Nephron (organoid): ENCODE data around the gene FIGN.

Experiments used
- H3K27ac Mint-ChIP-seq, 3 experiments: 2 replicates each; pipeline ENCODE4 v1.8.0; 2020; ENCODE audit warnings: mixed read lengths in 3 of 3, mild to moderate bottlenecking in 2 of 3, moderate library complexity in 1 of 3
- H3K27me3 Mint-ChIP-seq: 2 replicates; pipeline ENCODE4 v1.8.0; 2021; ENCODE audit warnings: low read depth, mild to moderate bottlenecking, moderate library complexity, mixed read lengths
- H3K36me3 Mint-ChIP-seq: 2 replicates; pipeline ENCODE4 v1.8.0; 2020; ENCODE audit warnings: low read depth, mixed read lengths
- H3K4me1 Mint-ChIP-seq: 2 replicates; pipeline ENCODE4 v1.8.0; 2020; ENCODE audit warnings: mixed read lengths
- H3K4me3 Mint-ChIP-seq, 3 experiments: 2 replicates each; pipeline ENCODE4 v1.8.0; 2020; ENCODE audit warnings: mild to moderate bottlenecking in 3 of 3, mixed read lengths in 3 of 3, moderate library complexity in 2 of 3
- H3K9me3 Mint-ChIP-seq: 2 replicates; pipeline ENCODE4 v1.8.0; 2020; ENCODE audit warnings: mixed read lengths
- TF ChIP-seq, protein P1 (sequence below), 3 experiments: fragments of 200-600 bp; sonication (generic); IDR thresholded peaks; one replicate each; pipeline ENCODE4 v1.5.0; 2021; ENCODE audit warnings: antibody characterized with exemption in 3 of 3; ENCODE audit not compliant: unreplicated experiment in 3 of 3

The FIGN gene

GRCh38 chr2:163551616-163552373 is 184.0 kb downstream of the FIGN start:
- H3K36me3 Mint-ChIP-seq, result no peaks in the 10 kb centered on the region
- TF ChIP-seq, protein P1, sequence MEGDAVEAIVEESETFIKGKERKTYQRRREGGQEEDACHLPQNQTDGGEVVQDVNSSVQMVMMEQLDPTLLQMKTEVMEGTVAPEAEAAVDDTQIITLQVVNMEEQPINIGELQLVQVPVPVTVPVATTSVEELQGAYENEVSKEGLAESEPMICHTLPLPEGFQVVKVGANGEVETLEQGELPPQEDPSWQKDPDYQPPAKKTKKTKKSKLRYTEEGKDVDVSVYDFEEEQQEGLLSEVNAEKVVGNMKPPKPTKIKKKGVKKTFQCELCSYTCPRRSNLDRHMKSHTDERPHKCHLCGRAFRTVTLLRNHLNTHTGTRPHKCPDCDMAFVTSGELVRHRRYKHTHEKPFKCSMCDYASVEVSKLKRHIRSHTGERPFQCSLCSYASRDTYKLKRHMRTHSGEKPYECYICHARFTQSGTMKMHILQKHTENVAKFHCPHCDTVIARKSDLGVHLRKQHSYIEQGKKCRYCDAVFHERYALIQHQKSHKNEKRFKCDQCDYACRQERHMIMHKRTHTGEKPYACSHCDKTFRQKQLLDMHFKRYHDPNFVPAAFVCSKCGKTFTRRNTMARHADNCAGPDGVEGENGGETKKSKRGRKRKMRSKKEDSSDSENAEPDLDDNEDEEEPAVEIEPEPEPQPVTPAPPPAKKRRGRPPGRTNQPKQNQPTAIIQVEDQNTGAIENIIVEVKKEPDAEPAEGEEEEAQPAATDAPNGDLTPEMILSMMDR (IDR thresholded peaks at IDR 0.05; ENCODE audit: unreplicated experiment in 3 of 3), result no peak
- H3K4me3 Mint-ChIP-seq, result no peak overlapping the region
- peak overlapping the region; percentile 25 to 40 (median 27) for H3K27ac Mint-ChIP-seq
- H3K27me3 Mint-ChIP-seq, result no peaks in the 10 kb centered on the region
- peaks cover 27% of the 10 kb centered on the region for H3K4me1 Mint-ChIP-seq
- H3K9me3 Mint-ChIP-seq, result no peaks in the 10 kb centered on the region

- Mint-ChIP-seq H3K27ac (no peak overlapping the region), H3K4me1 (peaks cover 15% of the 10 kb centered on the region), H3K27me3 (no peaks in the 10 kb centered on the region), H3K4me3 (no peak overlapping the region), H3K36me3 (no peaks in the 10 kb centered on the region), H3K9me3 (no peaks in the 10 kb centered on the region)
- TF ChIP-seq, protein P1 (IDR thresholded peaks at IDR 0.05; ENCODE audit: unreplicated experiment in 3 of 3), result no peak
Observed at GRCh38 chr2:163548970-163549369, 186.8 kb downstream of the FIGN start.
